ENCODE data around the gene CAPN7.

The CAPN7 gene

DNA sequence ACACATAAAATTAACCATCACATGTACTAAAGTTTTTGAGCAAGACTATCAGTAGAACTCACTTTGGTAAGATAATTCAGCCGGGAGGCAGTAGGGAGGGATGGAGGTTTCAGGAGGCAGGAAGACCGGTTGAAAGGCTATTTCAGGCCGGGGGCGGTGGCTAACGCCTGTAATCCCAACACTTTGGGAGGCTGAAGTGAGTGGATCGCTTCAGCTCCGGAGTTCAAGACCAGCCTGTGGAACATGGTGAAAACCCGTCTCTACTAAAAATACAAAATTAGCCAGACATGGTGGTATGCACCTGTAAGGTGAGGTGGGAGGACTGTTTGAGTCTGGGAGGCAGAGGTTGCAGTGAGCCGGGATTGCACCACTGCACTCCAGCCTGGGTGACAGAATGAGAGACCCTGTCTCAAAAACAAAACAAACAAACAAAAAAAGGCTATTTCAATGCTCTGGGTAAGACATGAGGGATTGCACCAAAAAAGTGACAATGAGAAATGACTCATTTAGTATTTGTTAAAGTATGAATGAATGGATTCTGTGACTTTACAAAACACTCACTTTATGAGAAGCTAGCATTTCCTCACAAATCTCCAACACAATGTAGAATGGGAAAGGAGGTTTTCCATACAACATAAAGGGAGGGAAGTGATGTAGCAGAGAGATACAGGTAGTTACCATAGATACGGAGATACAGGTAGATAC lies 82.4 kb downstream of the CAPN7 start:
- H3K4me3 ChIP-seq (ENCODE audit: low read depth, low read length): no peak overlapping the region
- DNase-seq (ENCODE audit: low read depth): no peak
- TF ChIP-seq, protein P1, sequence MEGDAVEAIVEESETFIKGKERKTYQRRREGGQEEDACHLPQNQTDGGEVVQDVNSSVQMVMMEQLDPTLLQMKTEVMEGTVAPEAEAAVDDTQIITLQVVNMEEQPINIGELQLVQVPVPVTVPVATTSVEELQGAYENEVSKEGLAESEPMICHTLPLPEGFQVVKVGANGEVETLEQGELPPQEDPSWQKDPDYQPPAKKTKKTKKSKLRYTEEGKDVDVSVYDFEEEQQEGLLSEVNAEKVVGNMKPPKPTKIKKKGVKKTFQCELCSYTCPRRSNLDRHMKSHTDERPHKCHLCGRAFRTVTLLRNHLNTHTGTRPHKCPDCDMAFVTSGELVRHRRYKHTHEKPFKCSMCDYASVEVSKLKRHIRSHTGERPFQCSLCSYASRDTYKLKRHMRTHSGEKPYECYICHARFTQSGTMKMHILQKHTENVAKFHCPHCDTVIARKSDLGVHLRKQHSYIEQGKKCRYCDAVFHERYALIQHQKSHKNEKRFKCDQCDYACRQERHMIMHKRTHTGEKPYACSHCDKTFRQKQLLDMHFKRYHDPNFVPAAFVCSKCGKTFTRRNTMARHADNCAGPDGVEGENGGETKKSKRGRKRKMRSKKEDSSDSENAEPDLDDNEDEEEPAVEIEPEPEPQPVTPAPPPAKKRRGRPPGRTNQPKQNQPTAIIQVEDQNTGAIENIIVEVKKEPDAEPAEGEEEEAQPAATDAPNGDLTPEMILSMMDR (IDR thresholded peaks at IDR 0.05; ENCODE audit: low read depth, low read length, missing control alignments): no peak

DNA sequence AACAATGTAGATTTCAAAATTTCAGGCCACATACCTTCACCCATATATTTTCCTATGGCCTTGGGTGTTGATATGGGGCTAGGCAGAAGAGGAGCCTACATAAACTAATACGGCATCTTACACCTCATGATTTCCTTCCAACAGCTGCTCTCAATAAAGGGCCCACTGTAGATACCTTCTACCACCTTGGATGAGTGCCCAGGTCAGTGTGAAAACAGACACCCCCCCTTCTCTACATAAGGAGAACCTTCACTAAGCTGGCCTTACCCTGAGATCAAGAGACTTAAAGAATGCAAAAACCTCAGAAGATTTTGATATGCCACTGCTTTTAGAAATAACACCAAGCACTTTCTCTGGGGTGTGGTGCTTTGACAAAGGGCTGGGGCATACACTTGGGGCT lies 83.6 kb downstream of the CAPN7 start:
- DNase-seq (ENCODE audit: low read depth): no peak
- H3K4me3 ChIP-seq (ENCODE audit: low read depth, low read length): no peak overlapping the region
- TF ChIP-seq, protein P1 (IDR thresholded peaks at IDR 0.05; ENCODE audit: low read depth, low read length, missing control alignments): no peak

DNA sequence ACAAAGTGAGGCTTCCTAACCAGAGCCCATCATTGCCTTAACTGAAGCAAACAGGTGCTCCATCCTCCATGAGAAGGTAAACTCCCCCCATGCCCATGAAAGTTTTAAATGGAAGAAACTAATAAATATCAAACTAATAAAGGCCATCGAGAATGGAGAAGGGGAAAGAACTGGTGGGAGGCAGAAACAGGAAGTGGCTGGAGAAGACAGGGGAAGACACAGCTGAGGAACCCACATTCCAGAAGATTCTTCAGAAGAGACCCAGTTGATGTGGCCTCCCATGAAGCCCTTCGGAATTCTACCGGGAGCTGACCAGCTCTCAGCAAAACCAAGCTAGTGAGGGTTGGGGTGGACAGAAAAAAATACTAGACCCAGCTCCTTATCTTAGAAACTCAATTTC lies 84.7 kb downstream of the CAPN7 start:
- no peak overlapping the region for H3K4me3 ChIP-seq (ENCODE audit: low read depth, low read length)
- DNase-seq (ENCODE audit: low read depth): no peak
- TF ChIP-seq, protein P1 (IDR thresholded peaks at IDR 0.05; ENCODE audit: low read depth, low read length, missing control alignments): no peak

DNA sequence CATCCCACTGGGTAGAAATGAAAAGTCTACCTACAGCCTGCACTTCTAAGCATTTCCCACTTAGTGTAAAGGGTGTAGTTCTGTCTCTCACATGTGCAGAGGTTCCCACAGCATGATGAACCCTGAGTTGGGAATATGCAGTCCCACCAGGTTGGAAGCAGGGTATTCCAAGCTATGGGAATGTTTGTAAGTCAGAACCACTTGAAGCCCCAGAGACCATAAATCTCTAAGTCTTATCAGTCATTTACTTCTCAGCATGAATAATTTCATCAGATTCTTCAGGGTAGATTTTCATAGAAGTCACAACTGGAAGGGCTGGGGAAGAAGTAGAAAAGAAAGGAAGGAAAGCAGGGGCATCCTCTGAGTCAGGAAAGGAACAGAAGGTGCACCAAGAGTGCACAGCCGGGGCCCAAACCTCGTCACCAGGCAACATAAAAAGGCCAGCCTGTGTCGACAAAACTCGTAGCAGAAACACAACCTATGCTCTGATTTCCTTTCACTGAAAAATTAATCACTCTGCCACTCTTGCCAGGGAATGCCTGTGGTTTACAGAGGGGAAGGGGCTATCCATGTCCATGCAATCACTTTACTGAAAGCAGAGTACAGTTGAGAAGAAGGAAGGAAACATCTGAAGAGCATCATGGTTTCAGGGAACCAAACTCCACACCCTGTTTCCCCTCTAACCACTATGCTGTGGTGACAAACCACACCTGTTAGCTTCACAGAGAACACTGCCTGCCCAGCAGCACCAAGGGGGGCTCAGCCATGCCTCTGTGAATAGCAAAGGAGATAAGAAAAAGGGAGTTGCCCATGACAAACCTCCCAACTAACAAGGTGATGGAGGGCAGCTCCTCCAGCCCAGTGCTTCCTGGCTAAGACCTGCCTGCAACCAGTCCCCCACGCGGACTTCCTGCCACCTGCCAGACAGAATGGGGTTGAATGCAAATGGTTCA lies 85.8 kb downstream of the CAPN7 start:
- no peak overlapping the region; the same call in 1 of the 2 replicates for H3K4me3 ChIP-seq (ENCODE audit: low read depth, low read length)
- TF ChIP-seq, protein P1 (IDR thresholded peaks at IDR 0.05; ENCODE audit: low read depth, low read length, missing control alignments): no peak
- peak; percentile 79 for DNase-seq (ENCODE audit: low read depth)

DNA sequence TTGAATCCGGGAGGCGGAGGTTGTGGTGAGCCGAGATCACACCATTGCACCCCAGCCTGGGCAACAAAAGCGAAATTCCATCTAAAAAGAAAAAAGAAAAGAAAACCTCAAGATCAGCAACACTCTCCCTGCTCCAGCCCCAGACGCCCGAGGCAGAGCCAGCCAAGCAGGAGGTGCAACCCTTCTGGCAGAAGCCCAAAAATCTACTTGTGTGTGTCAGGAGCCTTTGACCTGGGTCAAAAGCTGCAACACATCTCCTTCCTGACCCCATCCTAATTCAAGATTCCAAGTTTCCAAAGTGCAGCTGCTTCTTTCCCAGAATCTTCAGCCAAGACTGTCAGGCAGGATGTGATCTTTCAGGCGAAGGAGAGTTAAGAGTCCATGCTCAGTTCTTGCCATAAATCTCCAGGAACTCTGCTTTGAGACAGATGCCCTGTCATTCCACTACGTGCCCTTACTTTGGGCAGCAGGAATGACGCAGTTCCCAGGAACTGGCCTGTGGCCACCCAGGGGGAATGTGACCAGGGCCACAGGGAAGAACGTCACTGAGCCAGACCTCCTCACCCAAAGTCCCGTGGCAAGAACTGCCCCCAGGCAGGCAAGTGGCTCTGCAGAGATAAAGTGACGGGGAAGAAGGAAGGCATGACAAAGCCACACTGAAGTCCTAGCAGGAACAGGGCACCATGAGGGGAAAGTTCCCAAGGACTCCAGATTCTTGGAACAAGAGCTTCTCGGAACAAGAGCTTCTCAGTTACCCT lies 86.9 kb downstream of the CAPN7 start:
- no peak overlapping the region for H3K4me3 ChIP-seq (ENCODE audit: low read depth, low read length)
- TF ChIP-seq, protein P1 (IDR thresholded peaks at IDR 0.05; ENCODE audit: low read depth, low read length, missing control alignments): no peak
- DNase-seq (ENCODE audit: low read depth): no peak

DNA sequence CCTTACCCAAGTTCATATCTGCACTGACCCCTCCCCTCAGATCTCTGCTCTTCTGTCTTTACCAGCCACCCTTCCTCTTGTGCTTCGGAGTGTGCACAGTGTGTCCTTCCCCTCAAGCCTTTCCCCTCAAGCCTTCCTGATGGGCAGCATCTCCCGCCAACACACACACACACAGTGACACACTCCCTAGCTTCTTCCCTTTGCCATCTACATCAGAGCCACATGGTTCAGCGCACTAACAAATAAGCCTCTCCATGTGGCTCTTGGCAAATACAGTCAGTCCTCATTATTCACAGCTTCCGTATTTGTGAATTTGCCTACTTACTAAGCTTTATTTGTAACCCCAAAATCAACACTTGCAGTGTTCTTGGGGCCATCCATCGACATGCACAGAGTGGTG lies 88.9 kb downstream of the CAPN7 start:
- H3K4me3 ChIP-seq (ENCODE audit: low read depth, low read length): no peak overlapping the region
- DNase-seq (ENCODE audit: low read depth): no peak
- TF ChIP-seq, protein P1 (IDR thresholded peaks at IDR 0.05; ENCODE audit: low read depth, low read length, missing control alignments): no peak

Data from GM12864 (cell line).